Measurements from ENCODE around the gene IFRD1. TPM values are rescaled to one million over a fixed set of nuclear protein-coding genes. Genes with fewer than 3 reads are reported as not detected.

Gene IFRD1
- total and polyA plus RNA-seq, 2 donors (not counting 3 experiments of a cell fraction or from before 2014, with no cell fraction given): 16.8 to 43.3 TPM

DNA sequence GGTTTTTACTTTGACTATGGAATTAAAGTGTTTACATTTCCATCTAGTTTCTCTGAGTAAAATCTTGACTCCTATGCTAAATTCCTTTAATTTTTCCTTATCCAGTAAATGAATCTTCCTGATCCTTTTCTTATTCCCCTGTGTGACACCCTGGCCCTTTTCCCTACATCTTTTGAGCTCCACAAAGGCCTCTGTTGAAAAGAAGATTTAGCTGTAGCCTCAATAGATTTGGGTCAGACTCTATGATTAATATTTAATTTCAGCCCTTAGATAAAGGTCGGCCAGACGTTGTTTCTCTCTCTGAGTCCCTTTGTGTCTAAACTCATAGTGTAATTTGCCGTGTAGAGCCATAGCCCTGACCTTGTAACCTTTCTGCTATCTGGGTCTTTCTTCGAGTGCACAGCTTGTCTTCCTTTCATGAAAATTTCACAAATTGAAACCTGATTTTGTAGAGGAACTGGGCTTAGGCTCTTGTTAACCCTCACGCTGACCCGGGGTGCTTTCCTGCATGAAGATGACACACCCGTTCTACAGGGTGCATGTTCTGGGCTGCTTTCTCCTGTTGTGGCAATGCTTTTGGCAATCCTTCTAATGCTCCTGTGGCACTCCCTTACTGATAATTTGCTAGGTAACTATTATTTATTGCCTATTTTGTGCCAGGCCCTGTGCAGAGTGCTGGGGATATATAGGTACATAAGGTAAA lies 51.7 kb downstream of the IFRD1 start:
- H3K4me1 ChIP-seq (ENCODE audit: control insufficient read depth, extremely low read depth, insufficient read depth, low read length): no peaks in the 10 kb centered on the region
- BruUV-seq (replicated peaks): no TSS peak
- dilution Hi-C loops (cut with MboI; ENCODE audit: extremely low pct_ligation_motif_present, low sequenced_read_pairs): no loop called here
- no peak for TF ChIP-seq EZH2 (IDR thresholded peaks at IDR 0.05; ENCODE audit: borderline replicate concordance, low read depth, low read length, severe bottlenecking)
- no peak for TF ChIP-seq POLR2AphosphoS5 (IDR thresholded peaks at IDR 0.05; ENCODE audit: insufficient read depth, low read depth, low read length)
- TF ChIP-seq JUN (IDR thresholded peaks at IDR 0.05; ENCODE audit: borderline replicate concordance, insufficient read depth, insufficient read length, low read depth): no peak
- TF ChIP-seq, protein P1, sequence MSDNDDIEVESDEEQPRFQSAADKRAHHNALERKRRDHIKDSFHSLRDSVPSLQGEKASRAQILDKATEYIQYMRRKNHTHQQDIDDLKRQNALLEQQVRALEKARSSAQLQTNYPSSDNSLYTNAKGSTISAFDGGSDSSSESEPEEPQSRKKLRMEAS (IDR thresholded peaks at IDR 0.05; ENCODE audit: insufficient read depth, insufficient read length): no peak
- no peak for TF ChIP-seq GATA2 (IDR thresholded peaks at IDR 0.05; ENCODE audit: insufficient read depth, insufficient read length, low read depth, low read length)
- TF ChIP-seq, protein P2, sequence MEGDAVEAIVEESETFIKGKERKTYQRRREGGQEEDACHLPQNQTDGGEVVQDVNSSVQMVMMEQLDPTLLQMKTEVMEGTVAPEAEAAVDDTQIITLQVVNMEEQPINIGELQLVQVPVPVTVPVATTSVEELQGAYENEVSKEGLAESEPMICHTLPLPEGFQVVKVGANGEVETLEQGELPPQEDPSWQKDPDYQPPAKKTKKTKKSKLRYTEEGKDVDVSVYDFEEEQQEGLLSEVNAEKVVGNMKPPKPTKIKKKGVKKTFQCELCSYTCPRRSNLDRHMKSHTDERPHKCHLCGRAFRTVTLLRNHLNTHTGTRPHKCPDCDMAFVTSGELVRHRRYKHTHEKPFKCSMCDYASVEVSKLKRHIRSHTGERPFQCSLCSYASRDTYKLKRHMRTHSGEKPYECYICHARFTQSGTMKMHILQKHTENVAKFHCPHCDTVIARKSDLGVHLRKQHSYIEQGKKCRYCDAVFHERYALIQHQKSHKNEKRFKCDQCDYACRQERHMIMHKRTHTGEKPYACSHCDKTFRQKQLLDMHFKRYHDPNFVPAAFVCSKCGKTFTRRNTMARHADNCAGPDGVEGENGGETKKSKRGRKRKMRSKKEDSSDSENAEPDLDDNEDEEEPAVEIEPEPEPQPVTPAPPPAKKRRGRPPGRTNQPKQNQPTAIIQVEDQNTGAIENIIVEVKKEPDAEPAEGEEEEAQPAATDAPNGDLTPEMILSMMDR (IDR thresholded peaks at IDR 0.05; ENCODE audit: extremely low read depth in 1 of 2, insufficient read depth in 1 of 2, low read depth in 1 of 2, low read length in 2 of 2): no peak
- DNase-seq (ENCODE audit: low read depth, low spot score) (no peak), FAIRE-seq (no peak)
- H3K9me1 ChIP-seq (replicated peaks; ENCODE audit: control insufficient read depth, extremely low read depth, insufficient read depth, low read length): no peaks in the 10 kb centered on the region
- no peak overlapping the region for H2AFZ ChIP-seq (ENCODE audit: low read depth, low read length)
- intact Hi-C loops (cut with micrococcal nuclease): no loop called here
- no peaks in the 10 kb centered on the region for H3K36me3 ChIP-seq (ENCODE audit: control insufficient read depth in 2 of 2, extremely low read depth in 1 of 2, insufficient read depth in 2 of 2, low read length in 2 of 2)
- POLR2A ChIA-PET: no interaction called here
- peaks cover 7 to 8% of the 10 kb centered on the region in 2 experiments for H3K27me3 ChIP-seq (ENCODE audit: control insufficient read depth in 2 of 2, insufficient read depth in 2 of 2, low read length in 2 of 2)
- H4K20me1 ChIP-seq (replicated peaks; ENCODE audit: control insufficient read depth, extremely low read depth, insufficient read depth, low read length): no peaks in the 10 kb centered on the region
- H3K4me2 ChIP-seq (ENCODE audit: insufficient read depth, low read length): no peak overlapping the region
- CTCF ChIA-PET: interaction anchor here (1.6 kb wide), 1 partner anchor 920 kb away, joined by 4 read pairs; no protein-coding TSS in a partner anchor
- no peak overlapping the region for H3K9ac ChIP-seq (replicated peaks; ENCODE audit: extremely low read depth, insufficient read depth, low read length)
- no peak overlapping the region for H3K4me3 ChIP-seq (replicated peaks in 1 of 3; ENCODE audit: insufficient read depth in 1 of 3, low read depth in 1 of 3, low read length in 3 of 3)
- H3K79me2 ChIP-seq (ENCODE audit: control insufficient read depth, insufficient read depth, low read length): no peaks in the 10 kb centered on the region
- H3K9me3 ChIP-seq (replicated peaks; ENCODE audit: control insufficient read depth, insufficient read depth, low read length): no peaks in the 10 kb centered on the region
- no peak overlapping the region for H3K27ac ChIP-seq (ENCODE audit: insufficient read depth, low read depth, low read length)
